GM06990 (cell line): Measurements from ENCODE around the gene CD244.

ENCODE experiments used
- DNase-seq: peaks from one replicate; pipeline ENCODE4 v3.0.0-alpha.2; 2011; ENCODE audit not compliant: insufficient read length; ENCODE audit errors: extremely low read depth
- H3K27me3 ChIP-seq: replicated peaks from 2 replicates; pipeline ENCODE4 v1.6.0; 2011; ENCODE audit warnings: low read length; ENCODE audit not compliant: control insufficient read depth, insufficient read depth
- H3K36me3 ChIP-seq: 2 replicates; pipeline ENCODE4 v1.5.1; 2011; ENCODE audit warnings: low read length; ENCODE audit not compliant: control insufficient read depth, insufficient read depth
- H3K4me3 ChIP-seq: replicated peaks from 2 replicates; pipeline ENCODE4 v1.5.1; 2011; ENCODE audit warnings: low read depth, mild to moderate bottlenecking, control low read depth, low read length
- TF ChIP-seq, protein P1 (sequence below): IDR thresholded peaks from 2 replicates; pipeline ENCODE4 v1.5.1; 2011; ENCODE audit warnings: low read length, control low read depth, mild to moderate bottlenecking, inconsistent platforms; ENCODE audit not compliant: insufficient read depth, poor library complexity, severe bottlenecking

CD244 gene

DNA sequence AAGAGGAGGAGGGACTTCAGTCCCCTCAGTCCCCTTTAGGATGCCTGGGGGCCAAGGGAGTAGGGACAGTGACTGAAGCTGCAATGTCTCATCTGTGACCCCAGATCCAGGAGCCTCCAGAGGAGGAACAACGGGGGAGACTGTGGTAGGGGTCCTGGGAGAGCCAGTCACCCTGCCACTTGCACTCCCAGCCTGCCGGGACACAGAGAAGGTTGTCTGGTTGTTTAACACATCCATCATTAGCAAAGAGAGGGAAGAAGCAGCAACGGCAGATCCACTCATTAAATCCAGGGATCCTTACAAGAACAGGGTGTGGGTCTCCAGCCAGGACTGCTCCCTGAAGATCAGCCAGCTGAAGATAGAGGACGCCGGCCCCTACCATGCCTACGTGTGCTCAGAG lies 48.4 kb downstream of the CD244 start:
- H3K4me3 ChIP-seq = no peak overlapping the region

DNA sequence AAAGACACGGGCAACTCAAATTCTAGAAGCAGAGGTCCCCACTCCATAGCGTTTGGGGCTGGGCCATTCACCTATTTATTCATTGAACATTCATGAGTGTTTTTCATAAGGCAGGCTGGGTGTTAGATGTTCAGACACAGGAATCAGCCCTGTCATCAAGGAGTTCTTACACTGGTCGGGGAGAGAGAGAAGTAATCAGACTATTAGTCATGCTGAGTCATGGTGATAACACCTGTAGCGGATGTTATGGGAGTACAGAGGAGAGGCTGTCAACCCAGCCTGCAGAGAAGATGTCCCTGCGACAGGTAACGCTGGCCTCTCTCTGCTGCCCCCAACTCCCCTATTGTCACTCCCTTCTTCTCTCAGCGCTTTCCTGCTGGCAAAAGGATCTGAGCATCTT lies 49.5 kb downstream of the CD244 start:
- DNase-seq = no peak
- H3K36me3 ChIP-seq = no peaks in the 10 kb centered on the region; the same call in 1 of the 2 replicates
- TF ChIP-seq, protein P1, sequence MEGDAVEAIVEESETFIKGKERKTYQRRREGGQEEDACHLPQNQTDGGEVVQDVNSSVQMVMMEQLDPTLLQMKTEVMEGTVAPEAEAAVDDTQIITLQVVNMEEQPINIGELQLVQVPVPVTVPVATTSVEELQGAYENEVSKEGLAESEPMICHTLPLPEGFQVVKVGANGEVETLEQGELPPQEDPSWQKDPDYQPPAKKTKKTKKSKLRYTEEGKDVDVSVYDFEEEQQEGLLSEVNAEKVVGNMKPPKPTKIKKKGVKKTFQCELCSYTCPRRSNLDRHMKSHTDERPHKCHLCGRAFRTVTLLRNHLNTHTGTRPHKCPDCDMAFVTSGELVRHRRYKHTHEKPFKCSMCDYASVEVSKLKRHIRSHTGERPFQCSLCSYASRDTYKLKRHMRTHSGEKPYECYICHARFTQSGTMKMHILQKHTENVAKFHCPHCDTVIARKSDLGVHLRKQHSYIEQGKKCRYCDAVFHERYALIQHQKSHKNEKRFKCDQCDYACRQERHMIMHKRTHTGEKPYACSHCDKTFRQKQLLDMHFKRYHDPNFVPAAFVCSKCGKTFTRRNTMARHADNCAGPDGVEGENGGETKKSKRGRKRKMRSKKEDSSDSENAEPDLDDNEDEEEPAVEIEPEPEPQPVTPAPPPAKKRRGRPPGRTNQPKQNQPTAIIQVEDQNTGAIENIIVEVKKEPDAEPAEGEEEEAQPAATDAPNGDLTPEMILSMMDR = no peak
- H3K27me3 ChIP-seq = no peaks in the 10 kb centered on the region
- H3K4me3 ChIP-seq = no peak overlapping the region

More for the DNA sequence above, 48.4 kb downstream of the CD244 start:
- TF ChIP-seq, protein P1 = no peak
- no peak for DNase-seq
- Histone ChIP-seq H3K36me3 (no peaks in the 10 kb centered on the region; the same call in 1 of the 2 replicates), H3K27me3 (no peaks in the 10 kb centered on the region)

DNA sequence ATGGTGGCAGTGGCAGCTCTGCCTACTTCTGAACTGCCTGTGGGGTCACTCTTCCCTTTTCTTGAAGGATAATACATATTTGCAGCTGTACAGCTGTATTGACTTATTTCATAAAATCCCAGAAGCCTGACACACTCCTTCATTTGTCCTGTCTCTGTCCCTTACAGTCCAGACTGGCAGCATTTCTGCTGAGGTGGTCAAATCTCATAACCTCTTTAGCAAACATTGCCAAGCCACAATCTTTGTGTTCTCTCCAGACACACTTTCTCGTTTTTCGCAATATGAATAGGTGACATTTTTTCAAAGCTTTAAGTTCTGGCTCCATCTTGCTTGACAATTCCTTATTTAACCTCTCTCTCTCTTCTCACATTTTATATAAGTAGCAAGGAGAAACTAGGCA lies 51.5 kb downstream of the CD244 start:
- H3K27me3 ChIP-seq = no peaks in the 10 kb centered on the region
- no peak overlapping the region for H3K4me3 ChIP-seq
- no peak for DNase-seq
- TF ChIP-seq, protein P1 = no peak
- H3K36me3 ChIP-seq = peaks cover 2% of the 10 kb centered on the region

DNA sequence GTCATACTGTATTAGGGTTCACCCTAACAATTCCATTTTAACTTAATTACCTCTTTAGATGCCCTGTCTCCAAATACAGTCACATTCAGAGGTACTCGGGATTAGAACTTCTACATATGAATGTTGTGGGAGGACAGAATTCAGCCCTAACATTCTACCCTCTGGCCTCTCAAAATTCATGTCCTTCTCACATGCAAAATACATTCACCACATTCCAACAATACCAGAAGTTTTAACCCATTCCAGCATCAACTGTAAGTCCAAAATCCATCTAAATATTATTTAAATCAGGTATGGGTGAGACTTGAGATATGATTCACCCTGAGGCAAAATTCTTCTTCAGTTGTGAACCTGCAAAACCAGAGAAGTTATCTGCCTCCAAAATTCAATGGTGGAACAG lies 52.2 kb downstream of the CD244 start:
- Histone ChIP-seq H3K4me3 (no peak overlapping the region), H3K27me3 (no peaks in the 10 kb centered on the region), H3K36me3 (peaks cover 2% of the 10 kb centered on the region)
- TF ChIP-seq, protein P1 = no peak
- DNase-seq = no peak

DNA sequence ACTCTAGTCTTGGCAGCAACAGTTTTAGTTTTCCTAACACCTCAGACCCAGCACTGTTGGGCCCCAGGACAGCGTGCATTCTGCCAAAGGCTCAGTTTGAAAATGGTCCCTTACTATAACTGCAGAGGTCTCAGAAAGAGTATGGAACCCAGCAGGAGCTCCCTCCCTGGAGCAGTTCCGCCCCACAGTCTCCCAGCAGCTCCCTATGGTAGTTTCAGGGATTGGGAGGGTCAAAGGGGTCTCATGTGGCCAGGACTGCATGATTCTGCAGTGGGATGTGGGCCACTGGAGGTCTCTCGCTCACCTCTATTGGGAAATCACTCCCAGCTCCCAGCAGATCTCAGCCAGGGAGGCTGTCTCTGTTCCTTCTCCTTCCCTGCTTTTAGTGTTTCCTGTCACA lies 54.4 kb downstream of the CD244 start:
- DNase-seq = no peak
- H3K36me3 ChIP-seq = peaks cover 2% of the 10 kb centered on the region
- TF ChIP-seq, protein P1 = no peak
- no peaks in the 10 kb centered on the region for H3K27me3 ChIP-seq
- H3K4me3 ChIP-seq = no peak overlapping the region

DNA sequence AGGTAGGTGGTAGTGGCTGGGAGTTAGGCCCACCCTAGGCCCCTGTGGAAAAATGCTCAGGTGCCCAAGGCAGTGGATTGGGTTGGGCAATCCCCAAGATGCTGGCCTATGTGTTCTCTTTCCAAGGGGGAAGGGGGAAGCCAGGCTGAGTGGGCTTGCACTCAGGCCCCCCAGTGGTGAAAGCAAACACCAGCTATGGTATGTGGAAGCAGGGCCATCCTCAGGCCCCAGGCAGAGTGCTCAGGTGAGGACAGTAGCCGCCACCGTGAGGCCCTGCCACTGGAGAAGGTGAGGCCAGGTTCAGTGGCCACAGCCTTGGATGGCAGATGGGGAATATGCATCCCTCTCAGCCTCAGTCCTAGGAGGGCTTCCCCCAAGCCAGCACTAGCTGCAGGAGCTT lies 54.9 kb downstream of the CD244 start:
- no peak for DNase-seq
- peaks cover 2% of the 10 kb centered on the region for H3K36me3 ChIP-seq
- no peak overlapping the region for H3K4me3 ChIP-seq
- H3K27me3 ChIP-seq = no peaks in the 10 kb centered on the region
- TF ChIP-seq, protein P1 = no peak
